Measurements from ENCODE around the gene OLA1. TPM values are rescaled to one million over a fixed set of nuclear protein-coding genes. Genes with fewer than 3 reads are reported as not detected.
A peak's percentile ranks its signal among the peaks of the same experiment; 100 is the strongest.

The OLA1 gene
- total RNA-seq, 1 experiment from 2014 or later: 263 TPM

DNA sequence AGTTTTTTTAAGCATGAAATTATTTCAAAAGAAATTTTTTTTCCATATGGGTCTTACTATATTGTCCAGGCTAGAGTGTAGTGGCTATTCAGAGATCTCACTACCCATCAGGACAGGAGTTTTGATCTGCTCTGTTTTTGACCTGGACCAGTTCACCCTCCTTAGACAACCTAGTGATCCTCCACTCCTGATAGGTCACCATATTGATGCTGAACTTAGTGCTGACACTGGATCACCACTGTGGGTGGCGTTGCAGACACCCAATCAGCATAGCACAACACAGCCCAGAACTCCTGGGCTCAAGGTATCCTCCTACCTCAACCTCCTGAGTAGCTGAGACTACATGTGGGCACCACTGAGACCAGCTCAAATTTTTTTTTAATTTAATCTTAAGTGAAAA, 8.2 kb downstream of the OLA1 start:
- TF ChIP-seq, protein P1, sequence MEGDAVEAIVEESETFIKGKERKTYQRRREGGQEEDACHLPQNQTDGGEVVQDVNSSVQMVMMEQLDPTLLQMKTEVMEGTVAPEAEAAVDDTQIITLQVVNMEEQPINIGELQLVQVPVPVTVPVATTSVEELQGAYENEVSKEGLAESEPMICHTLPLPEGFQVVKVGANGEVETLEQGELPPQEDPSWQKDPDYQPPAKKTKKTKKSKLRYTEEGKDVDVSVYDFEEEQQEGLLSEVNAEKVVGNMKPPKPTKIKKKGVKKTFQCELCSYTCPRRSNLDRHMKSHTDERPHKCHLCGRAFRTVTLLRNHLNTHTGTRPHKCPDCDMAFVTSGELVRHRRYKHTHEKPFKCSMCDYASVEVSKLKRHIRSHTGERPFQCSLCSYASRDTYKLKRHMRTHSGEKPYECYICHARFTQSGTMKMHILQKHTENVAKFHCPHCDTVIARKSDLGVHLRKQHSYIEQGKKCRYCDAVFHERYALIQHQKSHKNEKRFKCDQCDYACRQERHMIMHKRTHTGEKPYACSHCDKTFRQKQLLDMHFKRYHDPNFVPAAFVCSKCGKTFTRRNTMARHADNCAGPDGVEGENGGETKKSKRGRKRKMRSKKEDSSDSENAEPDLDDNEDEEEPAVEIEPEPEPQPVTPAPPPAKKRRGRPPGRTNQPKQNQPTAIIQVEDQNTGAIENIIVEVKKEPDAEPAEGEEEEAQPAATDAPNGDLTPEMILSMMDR (conservative IDR thresholded peaks at IDR 0.05): no peak
- no peak for TF ChIP-seq EZH2 (IDR thresholded peaks at IDR 0.05; ENCODE audit: low read depth)
- Histone ChIP-seq H2AFZ (no peak overlapping the region), H3K36me3 (ENCODE audit: low read depth) (peaks cover 45% of the 10 kb centered on the region), H3K4me3 (no peak overlapping the region), H4K20me1 (ENCODE audit: insufficient read depth) (peaks cover 73% of the 10 kb centered on the region), H3K79me2 (ENCODE audit: low read depth) (peaks cover 100% of the 10 kb centered on the region), H3K9me3 (ENCODE audit: insufficient read depth, low read depth) (no peaks in the 10 kb centered on the region), H3K9me2 (ENCODE audit: insufficient read depth) (no peaks in the 10 kb centered on the region), H3K4me2 (no peak overlapping the region), H3F3A (ENCODE audit: insufficient read depth, low read depth) (peaks cover 6% of the 10 kb centered on the region; the same call in 1 of the 2 replicates), H3K27ac (no peak overlapping the region), H3K27me3 (ENCODE audit: insufficient read depth, low read depth) (no peaks in the 10 kb centered on the region), H3K4me1 (replicated peaks; ENCODE audit: insufficient read depth) (peaks cover 25% of the 10 kb centered on the region; the same call in 1 of the 2 replicates)
- POLR2A ChIA-PET (ENCODE audit: unreplicated experiment): no interaction called here
- no TSS peak for BruUV-seq (replicated peaks)
- peak in 1 of 2 experiments; percentile 13 for DNase-seq
- CTCF ChIA-PET: interaction anchor here (0.6 to 0.7 kb wide), 3 partner anchors 136 to 1149 kb away, joined by 3 to 5 read pairs (median 4); no protein-coding TSS in a partner anchor
- intact Hi-C loops (cut with micrococcal nuclease; ENCODE audit: unreplicated experiment): no loop called here

DNA sequence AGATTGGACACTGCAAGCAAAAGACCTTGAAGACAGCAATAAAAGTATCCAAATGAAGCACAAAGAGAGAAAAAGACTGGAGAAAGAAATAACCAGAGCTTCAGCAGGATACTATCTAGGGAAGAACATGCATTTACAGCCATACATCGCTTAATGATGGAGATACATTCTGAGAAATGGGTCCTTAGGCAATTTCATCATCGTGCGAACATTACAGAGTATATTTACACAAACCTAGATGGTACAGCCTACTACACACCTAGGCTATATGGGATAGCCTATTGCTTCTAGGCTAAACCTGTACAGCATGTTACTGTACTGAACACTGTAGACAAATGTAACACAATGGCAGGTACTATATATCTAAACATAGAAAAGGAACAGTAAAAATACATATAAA, 11.9 kb downstream of the OLA1 start:
- no TSS peak for BruUV-seq (replicated peaks)
- POLR2A ChIA-PET (ENCODE audit: unreplicated experiment): no interaction called here
- no peak overlapping the region for H2AFZ ChIP-seq

DNA sequence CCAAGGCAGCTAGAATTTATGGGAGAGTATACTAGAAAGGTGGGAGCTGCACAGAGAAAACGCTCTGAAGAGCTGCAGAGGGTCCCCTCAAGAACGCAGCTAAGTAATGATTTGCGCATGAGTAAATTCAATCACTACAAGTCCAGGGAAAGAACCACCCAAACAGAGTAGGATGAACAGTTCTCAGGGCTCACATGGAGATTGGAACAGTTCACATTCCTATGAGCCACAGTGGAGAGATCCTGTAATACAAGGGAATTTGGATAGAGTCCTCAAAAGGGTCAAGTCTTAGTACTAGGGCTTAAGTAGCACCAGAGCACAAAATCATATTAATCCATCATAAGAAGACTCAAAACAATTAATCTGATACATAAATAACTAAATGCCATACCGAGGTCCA, 12.7 kb downstream of the OLA1 start:
- Histone ChIP-seq H3K27ac (peak overlapping the region; percentile 14; the same call in 1 of the 2 replicates), H4K20me1 (ENCODE audit: insufficient read depth) (peaks cover 81% of the 10 kb centered on the region), H3K27me3 (ENCODE audit: insufficient read depth, low read depth) (no peaks in the 10 kb centered on the region), H3F3A (ENCODE audit: insufficient read depth, low read depth) (peaks cover 6% of the 10 kb centered on the region; the same call in 1 of the 2 replicates), H3K4me3 (no peak overlapping the region), H3K4me2 (no peak overlapping the region), H3K9me3 (ENCODE audit: insufficient read depth, low read depth) (no peaks in the 10 kb centered on the region), H3K9me2 (ENCODE audit: insufficient read depth) (no peaks in the 10 kb centered on the region), H3K4me1 (replicated peaks; ENCODE audit: insufficient read depth) (peaks cover 19% of the 10 kb centered on the region; the same call in 1 of the 2 replicates), H2AFZ (no peak overlapping the region), H3K36me3 (ENCODE audit: low read depth) (peaks cover 21% of the 10 kb centered on the region), H3K79me2 (ENCODE audit: low read depth) (peaks cover 100% of the 10 kb centered on the region)
- ChIA-PET POLR2A (ENCODE audit: unreplicated experiment) (no interaction called here), CTCF (no interaction called here)
- BruUV-seq (replicated peaks): no TSS peak
- intact Hi-C loops (cut with micrococcal nuclease; ENCODE audit: unreplicated experiment): no loop called here
- peak in 1 of 2 experiments; percentile 1 for DNase-seq
- TF ChIP-seq EZH2 (IDR thresholded peaks at IDR 0.05; ENCODE audit: low read depth): no peak
- TF ChIP-seq, protein P1 (conservative IDR thresholded peaks at IDR 0.05): no peak

More for the DNA sequence above, 11.9 kb downstream of the OLA1 start:
- Histone ChIP-seq H3K27ac (no peak overlapping the region), H3K36me3 (ENCODE audit: low read depth) (peaks cover 28% of the 10 kb centered on the region), H3K9me2 (ENCODE audit: insufficient read depth) (no peaks in the 10 kb centered on the region), H3F3A (ENCODE audit: insufficient read depth, low read depth) (peaks cover 6% of the 10 kb centered on the region; the same call in 1 of the 2 replicates), H3K79me2 (ENCODE audit: low read depth) (peaks cover 100% of the 10 kb centered on the region), H3K27me3 (ENCODE audit: insufficient read depth, low read depth) (no peaks in the 10 kb centered on the region), H3K9me3 (ENCODE audit: insufficient read depth, low read depth) (no peaks in the 10 kb centered on the region), H4K20me1 (ENCODE audit: insufficient read depth) (peaks cover 83% of the 10 kb centered on the region), H3K4me2 (no peak overlapping the region), H3K4me3 (no peak overlapping the region), H3K4me1 (replicated peaks; ENCODE audit: insufficient read depth) (peaks cover 19% of the 10 kb centered on the region; the same call in 1 of the 2 replicates)
- CTCF ChIA-PET: no interaction called here
- intact Hi-C loops (cut with micrococcal nuclease; ENCODE audit: unreplicated experiment): no loop called here
- TF ChIP-seq, protein P1 (conservative IDR thresholded peaks at IDR 0.05): no peak
- no peak for TF ChIP-seq EZH2 (IDR thresholded peaks at IDR 0.05; ENCODE audit: low read depth)
- peak in 1 of 2 experiments; percentile 30 for DNase-seq

Measured in PC-9 (cell line).